ENCODE results near the gene ITGAE.

The ITGAE gene

DNA sequence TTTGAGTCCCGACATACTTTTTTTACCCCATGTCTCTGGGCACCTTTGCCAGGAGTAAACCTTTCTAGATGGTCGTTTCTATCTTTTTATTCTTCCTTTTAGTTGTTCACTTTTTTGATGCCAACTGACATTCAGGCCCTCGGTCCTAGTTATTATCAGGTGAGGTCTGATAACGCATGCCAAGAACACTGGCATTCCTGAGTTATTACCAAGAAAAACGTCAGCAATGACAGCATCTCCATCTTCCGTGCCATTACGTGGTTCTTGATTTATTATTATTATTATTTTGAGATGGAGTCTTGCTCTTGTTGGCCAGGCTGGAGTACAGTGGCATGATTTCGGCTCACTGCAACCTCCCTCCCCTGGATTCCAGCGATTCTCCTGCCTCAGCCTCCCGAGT is 55.9 kb downstream of the ITGAE start:
- no peak for TF ChIP-seq GATA3 (IDR thresholded peaks at IDR 0.05; ENCODE audit: low read depth, low read length)

DNA sequence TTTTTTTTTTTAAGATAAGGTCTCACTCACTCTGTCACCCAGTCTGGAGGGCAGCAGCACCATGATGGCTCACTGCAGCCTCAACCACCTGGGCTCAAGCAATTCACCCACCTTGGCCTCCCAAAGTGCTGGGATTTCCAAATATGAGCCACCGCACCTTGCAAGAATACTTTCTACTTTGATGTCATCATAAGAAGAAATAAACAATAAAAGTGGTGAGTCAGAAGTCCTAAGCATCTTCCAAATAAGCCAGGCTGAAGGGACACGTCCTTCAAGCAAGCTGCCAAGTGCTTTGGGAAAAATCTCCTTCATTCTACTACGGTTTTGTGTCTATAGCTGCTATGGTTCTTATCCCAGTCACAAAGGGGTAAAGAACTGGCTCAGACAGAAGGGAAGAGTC is 57.0 kb downstream of the ITGAE start:
- TF ChIP-seq GATA3 (IDR thresholded peaks at IDR 0.05; ENCODE audit: low read depth, low read length) = no peak
- no peak for TF ChIP-seq GATA2 (IDR thresholded peaks at IDR 0.05; ENCODE audit: low read depth, low read length)

DNA sequence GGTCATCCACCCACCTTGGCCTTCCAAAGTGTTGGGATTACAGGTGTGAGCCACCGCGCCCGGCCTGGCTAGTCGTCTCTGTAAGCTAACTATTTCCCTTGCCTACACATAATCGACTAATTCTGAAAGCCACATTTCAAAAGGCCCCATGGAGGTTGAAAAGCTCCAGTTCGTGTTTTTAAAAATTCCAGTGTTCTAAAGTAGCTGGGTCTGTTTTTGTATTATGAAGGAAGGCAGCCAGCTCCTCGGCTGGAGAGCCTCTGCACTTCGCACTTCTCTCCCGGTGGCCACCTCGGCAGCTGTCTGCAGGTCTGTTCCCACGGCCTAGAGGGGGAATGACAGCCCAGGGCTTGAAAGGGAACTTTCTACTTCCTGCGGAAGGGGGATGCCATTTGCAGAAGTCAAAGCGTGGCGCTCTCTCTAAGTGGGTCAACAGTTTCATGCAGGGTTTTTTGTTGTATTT is 60.3 kb downstream of the ITGAE start:
- TF ChIP-seq GATA2 (IDR thresholded peaks at IDR 0.05; ENCODE audit: low read depth, low read length) = no peak
- no peak for TF ChIP-seq GATA3 (IDR thresholded peaks at IDR 0.05; ENCODE audit: low read depth, low read length)

DNA sequence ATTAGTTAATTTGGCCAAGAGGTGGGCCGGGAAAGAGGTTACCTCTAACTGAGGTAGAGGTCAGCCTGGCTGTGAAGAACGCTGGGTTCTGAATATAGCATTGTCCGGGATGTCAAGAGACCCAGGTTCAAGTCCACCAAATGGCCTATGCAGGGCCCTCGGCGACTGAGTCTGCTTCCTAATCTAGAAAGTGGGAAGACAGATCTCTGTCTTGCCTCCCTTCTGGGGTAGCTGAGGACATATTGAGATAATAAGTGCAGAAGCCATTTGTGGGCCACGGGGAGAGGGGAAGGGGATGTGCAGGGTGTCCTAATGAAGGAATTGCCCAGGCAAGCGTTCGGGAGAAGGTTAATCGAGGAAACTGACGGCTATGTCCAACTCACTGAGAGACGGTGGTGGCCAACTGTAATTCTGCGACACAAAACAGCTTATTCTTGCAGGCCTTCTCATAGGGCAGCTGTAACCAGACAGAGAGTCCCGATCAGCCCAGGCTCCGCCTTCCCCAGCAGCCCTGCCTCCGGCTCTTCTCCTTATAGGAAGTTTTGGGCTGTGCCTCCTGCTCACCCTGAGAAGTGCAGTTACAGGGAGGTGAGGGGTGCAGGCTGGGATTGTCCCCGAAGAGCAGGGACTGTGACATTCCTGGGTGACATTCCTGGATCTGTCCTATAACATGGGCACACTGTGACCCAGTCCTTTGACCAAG is 61.4 kb downstream of the ITGAE start:
- TF ChIP-seq GATA3 (IDR thresholded peaks at IDR 0.05; ENCODE audit: low read depth, low read length) (no peak), GATA2 (IDR thresholded peaks at IDR 0.05; ENCODE audit: low read depth, low read length) (no peak)

DNA sequence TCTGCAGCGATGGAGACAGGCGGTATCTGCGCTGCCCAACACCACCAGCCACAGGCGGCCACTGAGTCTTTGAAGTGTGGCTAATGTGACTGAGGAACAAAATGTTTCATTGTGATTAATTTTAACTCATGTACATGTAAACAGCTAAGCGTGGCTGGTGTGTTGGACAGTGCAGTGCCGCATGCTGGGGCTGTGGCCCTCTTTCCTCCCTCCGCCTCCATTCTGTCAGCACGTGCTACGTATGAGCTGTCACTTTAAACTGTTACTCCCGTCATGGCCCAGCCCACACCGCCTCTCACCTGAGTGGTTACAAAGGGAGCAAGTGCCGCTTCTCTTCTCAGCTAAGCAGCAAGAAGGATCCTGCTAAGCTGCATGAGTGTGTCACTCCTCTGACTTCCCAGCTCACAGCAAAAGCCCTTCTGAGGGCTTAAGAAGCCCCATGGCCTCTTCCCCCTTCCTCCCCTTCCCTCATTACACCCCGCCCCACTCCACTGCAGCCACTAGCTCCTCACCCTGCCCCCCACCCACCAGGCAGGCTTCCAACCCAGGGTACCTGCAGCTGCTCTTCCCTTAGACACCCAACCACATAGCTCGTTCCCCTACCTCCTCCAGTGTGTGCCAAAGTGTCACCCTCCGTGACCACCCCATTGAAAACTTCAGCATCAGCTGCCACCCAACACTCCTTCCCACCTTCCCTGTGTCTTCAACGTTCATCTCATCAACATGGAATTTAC is 62.3 kb downstream of the ITGAE start:
- TF ChIP-seq GATA2 (IDR thresholded peaks at IDR 0.05; ENCODE audit: low read depth, low read length) (no peak), GATA3 (IDR thresholded peaks at IDR 0.05; ENCODE audit: low read depth, low read length) (no peak)

DNA sequence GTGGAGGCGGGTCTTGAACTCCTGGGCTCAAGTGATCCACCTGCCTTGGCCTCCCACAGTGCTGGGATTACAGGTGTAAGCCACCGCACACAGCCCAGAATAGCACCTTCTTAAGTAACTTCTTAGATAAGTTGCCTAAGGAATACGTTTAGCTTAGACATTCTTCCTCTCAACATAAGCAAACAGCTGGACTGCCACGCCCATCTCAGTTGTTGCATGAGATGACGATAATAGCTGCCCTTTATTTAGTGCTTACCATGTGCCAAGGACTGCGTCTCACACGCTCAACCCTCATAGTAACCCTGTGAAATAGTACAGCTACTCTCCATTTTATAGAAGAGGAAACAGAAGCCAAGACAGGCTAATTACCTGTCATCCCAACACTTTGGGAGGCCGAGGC is 65.5 kb downstream of the ITGAE start:
- no peak for TF ChIP-seq GATA3 (IDR thresholded peaks at IDR 0.05; ENCODE audit: low read depth, low read length)
- TF ChIP-seq GATA2 (IDR thresholded peaks at IDR 0.05; ENCODE audit: low read depth, low read length) = no peak

DNA sequence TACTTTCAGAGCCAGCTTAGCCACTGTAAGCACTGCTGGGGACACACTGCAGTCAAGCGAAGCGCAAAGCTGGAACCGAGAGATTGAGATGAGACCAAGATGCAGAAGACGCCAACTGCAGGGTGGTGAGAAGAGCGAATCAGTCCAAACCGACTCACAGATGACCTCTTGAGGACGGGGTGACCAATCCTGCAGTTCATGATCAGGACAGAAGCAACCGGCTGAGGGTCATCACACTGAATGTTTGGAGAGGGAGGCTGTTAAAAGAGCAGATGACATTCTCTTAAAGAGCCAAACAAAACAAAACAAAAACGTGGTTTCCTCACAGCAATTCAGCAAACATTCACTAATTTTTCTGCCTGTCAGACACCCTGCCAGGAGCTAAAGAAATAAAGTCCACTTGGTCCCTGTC is 68.8 kb downstream of the ITGAE start:
- TF ChIP-seq GATA3 (IDR thresholded peaks at IDR 0.05; ENCODE audit: low read depth, low read length) (no peak), GATA2 (IDR thresholded peaks at IDR 0.05; ENCODE audit: low read depth, low read length) (no peak)

DNA sequence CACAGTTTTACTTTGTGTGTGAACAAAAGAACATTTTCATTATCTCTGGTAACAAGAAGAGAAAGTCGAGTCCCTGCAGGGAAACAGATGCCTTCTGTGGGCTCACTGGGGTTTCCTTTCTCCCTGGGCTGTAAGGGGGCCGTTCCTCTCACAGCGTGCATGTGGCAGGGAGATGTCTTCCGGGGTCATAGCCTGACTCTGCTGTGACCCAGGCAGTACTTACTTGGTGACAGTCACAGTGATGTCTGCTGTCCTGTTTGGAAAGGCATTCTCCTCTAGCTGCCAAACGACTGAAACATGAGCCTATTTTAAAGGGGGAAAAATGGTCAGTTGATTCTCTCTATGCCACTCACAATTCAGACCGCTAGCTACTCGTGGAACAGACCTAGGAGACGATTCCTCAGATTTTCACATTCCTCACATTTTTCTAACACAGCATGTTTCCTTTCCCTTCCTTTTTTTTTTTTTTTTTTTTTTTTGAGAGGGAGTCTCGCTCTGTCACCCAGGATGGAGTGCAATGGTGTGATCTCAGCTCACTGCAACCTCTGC is 70.0 kb downstream of the ITGAE start:
- no peak for TF ChIP-seq GATA3 (IDR thresholded peaks at IDR 0.05; ENCODE audit: low read depth, low read length)
- TF ChIP-seq GATA2 (IDR thresholded peaks at IDR 0.05; ENCODE audit: low read depth, low read length) = no peak

DNA sequence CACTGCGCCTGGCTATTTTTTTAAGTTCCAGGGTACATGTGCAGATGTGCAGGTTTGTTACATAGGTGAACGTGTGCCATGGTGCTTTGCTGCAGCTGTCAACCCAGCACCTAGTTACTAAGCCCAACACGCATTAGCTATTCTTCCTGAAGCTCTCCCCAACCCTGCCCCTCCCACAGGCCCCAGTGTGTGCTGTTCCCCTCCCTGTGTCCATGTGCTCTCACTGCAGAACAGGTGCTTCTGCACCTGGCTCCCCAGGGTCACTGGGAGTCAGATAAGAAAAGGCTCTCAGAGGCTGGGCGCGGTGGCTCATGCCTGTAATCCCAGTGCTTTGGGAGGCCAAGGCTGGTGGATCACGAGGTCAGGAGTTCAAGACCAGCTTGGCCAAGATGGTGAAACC is 71.1 kb downstream of the ITGAE start:
- TF ChIP-seq GATA3 (IDR thresholded peaks at IDR 0.05; ENCODE audit: low read depth, low read length) (no peak), GATA2 (IDR thresholded peaks at IDR 0.05; ENCODE audit: low read depth, low read length) (no peak)

DNA sequence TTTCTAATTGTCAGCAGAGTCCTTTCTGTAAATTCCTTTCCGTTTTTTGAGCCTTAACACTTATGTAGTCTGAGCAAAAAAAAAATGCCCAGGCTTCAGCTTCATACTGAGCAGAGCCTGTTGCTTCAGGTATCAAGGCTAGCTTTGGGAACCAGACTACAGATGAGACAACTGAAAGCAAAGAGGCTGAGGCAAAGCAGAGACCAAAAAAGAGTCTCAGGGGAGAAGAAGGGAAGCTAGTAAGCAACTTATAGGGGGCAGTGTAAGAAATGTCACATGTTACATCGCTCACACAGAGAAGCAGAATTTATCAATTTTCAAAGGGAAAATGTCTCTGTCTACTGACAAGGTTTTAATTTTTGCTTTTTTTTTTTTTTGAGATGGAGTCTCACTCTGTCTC is 73.9 kb downstream of the ITGAE start:
- TF ChIP-seq GATA2 (IDR thresholded peaks at IDR 0.05; ENCODE audit: low read depth, low read length) = no peak
- TF ChIP-seq GATA3 (IDR thresholded peaks at IDR 0.05; ENCODE audit: low read depth, low read length) = no peak

DNA sequence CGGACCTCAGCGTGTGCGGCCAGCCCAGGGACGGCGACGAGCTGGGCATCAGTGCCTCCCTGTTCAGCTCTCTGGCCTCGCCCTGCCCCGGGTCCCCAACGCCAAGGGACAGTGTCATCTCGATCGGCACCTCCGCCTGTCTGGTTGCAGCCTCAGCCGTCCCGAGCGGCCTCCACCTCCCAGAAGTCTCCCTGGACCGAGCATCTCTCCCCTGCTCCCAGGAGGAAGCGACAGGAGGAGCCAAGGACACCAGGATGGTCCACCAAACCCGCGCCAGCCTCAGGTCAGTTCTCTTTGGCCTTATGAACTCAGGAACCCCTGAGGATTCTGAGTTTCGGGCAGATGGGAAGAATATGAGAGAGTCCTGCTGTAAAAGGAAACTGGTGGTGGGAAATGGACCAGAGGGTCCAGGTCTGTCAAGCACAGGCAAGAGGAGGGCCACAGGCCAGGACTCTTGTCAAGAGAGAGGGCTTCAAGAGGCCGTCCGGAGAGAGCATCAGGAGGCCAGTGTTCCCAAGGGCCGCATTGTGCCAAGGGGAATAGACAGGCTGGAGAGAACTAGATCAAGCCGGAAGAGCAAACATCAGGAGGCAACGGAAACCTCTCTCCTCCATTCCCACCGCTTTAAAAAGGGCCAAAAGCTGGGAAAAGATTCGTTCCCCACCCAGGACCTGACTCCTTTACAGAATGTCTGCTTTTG is 76.5 kb downstream of the ITGAE start:
- TF ChIP-seq GATA2 (IDR thresholded peaks at IDR 0.05; ENCODE audit: low read depth, low read length) (no peak), GATA3 (IDR thresholded peaks at IDR 0.05; ENCODE audit: low read depth, low read length) (no peak)

DNA sequence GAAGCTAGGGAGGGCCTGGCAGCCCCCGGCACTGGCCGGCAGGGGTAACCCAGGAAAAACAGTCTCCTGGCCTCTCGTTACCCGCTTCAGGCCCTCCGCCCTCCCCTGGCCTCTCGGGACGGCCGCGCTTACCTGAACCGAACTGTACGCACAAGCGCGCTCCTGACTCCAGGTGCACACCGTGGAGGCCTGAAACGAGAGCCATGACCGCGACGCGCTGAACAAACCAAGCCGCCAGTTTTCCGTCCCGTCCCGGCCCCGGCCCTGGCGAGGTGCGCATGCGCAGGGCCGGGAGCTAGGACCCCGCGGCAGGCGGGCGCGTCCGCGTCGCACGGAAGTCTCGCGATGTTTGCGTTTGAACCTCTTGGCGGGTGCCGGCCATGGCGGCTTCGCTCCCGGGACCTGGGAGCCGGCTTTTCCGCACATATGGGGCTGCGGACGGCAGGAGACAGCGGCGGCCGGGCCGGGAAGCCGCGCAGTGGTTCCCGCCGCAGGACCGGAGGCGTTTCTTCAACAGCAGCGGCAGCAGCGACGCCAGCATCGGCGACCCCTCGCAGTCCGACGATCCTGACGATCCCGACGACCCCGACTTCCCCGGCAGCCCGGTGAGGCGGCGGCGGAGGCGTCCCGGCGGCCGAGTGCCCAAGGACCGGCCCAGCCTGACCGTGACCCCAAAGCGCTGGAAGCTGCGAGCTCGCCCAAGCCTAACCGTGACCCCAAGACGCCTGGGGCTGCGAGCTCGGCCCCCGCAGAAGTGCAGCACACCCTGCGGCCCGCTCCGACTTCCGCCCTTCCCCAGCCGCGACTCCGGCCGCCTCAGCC is 77.2 kb downstream of the ITGAE start, which contains the start of gene HASPIN:
Gene HASPIN, plus strand, starts transcription at position 348 of the 822 bp plus-strand sequence. Its CDS starts 33 bp downstream, at position 381.
- TF ChIP-seq GATA2 (IDR thresholded peaks at IDR 0.05; ENCODE audit: low read depth, low read length) = no peak

DNA sequence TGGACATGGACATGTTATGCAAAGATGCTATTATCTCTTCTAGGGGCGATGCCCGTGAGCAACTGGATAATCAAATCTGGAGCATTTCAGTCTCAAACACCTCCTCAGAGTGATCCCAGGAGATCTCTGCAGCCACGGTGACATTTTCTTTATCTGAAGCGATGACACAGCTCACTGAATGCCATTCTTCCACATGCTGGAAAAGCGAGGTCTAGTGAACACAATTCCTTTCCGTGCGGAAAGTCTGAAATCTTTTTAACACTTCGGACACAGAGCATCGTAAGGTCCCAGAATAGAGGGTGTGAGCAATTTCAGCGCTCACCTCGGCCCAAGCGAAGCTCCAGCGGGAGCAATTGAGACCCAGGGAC is 77.8 kb downstream of the ITGAE start:
- no peak for TF ChIP-seq GATA3 (IDR thresholded peaks at IDR 0.05; ENCODE audit: low read depth, low read length)
- no peak for TF ChIP-seq GATA2 (IDR thresholded peaks at IDR 0.05; ENCODE audit: low read depth, low read length)

DNA sequence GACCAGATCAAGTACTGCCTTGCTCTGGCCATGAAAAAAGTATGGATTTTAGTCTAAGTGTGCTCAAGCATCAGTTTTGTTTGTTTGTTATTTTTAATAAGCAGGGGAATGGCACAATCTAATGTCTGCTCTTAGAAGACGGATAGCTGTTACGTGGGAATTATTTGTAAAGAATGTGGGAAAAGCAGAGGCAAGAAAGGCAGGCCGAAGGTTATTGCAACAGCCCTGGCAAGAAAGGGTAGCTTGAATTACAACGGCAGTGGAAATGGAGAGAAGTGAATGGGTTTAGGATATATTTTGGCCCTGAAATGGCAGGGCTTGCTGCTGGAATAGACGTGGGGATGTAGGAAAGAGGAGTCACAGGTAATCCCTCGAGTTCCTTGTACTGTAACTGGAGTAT is 78.3 kb downstream of the ITGAE start:
- no peak for TF ChIP-seq GATA2 (IDR thresholded peaks at IDR 0.05; ENCODE audit: low read depth, low read length)
- TF ChIP-seq GATA3 (IDR thresholded peaks at IDR 0.05; ENCODE audit: low read depth, low read length) = no peak
